ENCODE results near the gene TRAPPC2. TPM values are rescaled to one million over a fixed set of nuclear protein-coding genes. Genes with fewer than 3 reads are reported as not detected.
"Not testable (repeated sequence)": the region's sequence is repeated elsewhere in the genome, so short reads cannot be mapped to it uniquely, and the experiment has no call there.

The TRAPPC2 gene
- polyA plus RNA-seq, 1 donor: 22.7 TPM

GRCh38 chrX:13750204-13750603, 15.8 kb upstream of the TRAPPC2 start:
- DNase-seq: peak; percentile 25

GRCh38 chrX:13748486-13748885, 14.1 kb upstream of the TRAPPC2 start:
- no peak for DNase-seq

- DNase-seq: no peak
Observed at GRCh38 chrX:13747836-13748235, 13.4 kb upstream of the TRAPPC2 start.

- no peak for DNase-seq
Observed at GRCh38 chrX:13742397-13743176, 8.2 kb upstream of the TRAPPC2 start.

GRCh38 chrX:13741695-13742094, 7.3 kb upstream of the TRAPPC2 start:
- no peak for DNase-seq

GRCh38 chrX:13733506-13733905, 914 bp downstream of the TRAPPC2 start:
- no peak for DNase-seq

GRCh38 chrX:13732246-13733067, 2.0 kb downstream of the TRAPPC2 start:
- no peak for DNase-seq

- not testable (repeated sequence) for DNase-seq
Observed at GRCh38 chrX:13730523-13730922, 3.9 kb downstream of the TRAPPC2 start.

- DNase-seq: not testable (repeated sequence)
Observed at GRCh38 chrX:13726583-13726982, 7.8 kb downstream of the TRAPPC2 start.

- not testable (repeated sequence) for DNase-seq
Observed at GRCh38 chrX:13724878-13725277, 9.5 kb downstream of the TRAPPC2 start.

- DNase-seq: peak; percentile 26
Observed at GRCh38 chrX:13721819-13722519, 12.5 kb downstream of the TRAPPC2 start.

GRCh38 chrX:13721371-13721770, 13.0 kb downstream of the TRAPPC2 start:
- DNase-seq: no peak

- no peak for DNase-seq
Observed at GRCh38 chrX:13719192-13719856, 15.1 kb downstream of the TRAPPC2 start.

- no peak for DNase-seq
Observed at GRCh38 chrX:13717700-13718472, 16.5 kb downstream of the TRAPPC2 start.

- no peak for DNase-seq
Observed at GRCh38 chrX:13716905-13717304, 17.5 kb downstream of the TRAPPC2 start.

- DNase-seq: no peak
Observed at GRCh38 chrX:13716455-13716854, 18.0 kb downstream of the TRAPPC2 start.

GRCh38 chrX:13711141-13711540, 23.3 kb downstream of the TRAPPC2 start:
- DNase-seq: no peak

GRCh38 chrX:13703589-13703988, 30.8 kb downstream of the TRAPPC2 start:
- DNase-seq: no peak

GRCh38 chrX:13703135-13703534, 31.3 kb downstream of the TRAPPC2 start:
- DNase-seq: no peak

GRCh38 chrX:13702111-13702789, 32.2 kb downstream of the TRAPPC2 start:
- no peak for DNase-seq

GRCh38 chrX:13700380-13700779, 34.0 kb downstream of the TRAPPC2 start:
- DNase-seq: no peak
